ENCODE data around the gene CDC6.

The CDC6 gene

GRCh38 chr17:40310882-40311391 is 23.3 kb downstream of the CDC6 start:
- DNase-seq (ENCODE audit: low read depth in 2 of 2), result no peak

- no peak for DNase-seq (ENCODE audit: low read depth in 2 of 2)
Observed at GRCh38 chr17:40311575-40311974, 23.9 kb downstream of the CDC6 start.

DNA sequence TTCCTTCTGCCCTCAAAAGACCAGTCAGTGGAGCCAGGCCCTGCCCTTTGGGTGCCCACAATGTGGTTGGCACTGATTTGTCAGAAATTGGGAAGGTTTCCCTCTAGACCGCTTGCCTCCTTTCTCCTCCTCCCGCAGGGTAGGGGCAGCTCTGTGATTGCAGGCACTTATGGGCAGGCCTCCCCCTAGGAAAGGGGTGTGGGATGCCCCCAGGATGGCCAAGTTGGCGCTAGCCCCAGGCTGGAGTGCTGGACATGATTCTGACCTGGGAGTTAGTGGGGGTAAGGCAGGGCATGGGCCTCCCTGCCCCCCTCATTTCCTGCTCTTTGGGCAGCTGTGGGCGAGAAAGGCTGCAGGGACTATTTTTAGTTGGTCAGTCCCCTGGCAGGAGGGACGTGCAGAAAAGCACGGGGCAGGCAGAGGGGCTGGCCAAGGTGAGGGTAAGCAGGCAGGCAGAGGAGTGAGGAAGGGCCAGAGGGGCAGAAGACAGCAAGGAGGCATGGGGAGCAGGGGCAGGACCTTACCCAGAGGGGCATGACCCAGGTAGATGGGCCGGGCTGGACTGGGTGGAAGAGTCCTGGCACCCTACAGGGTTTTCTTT is 24.6 kb downstream of the CDC6 start:
- DNase-seq (ENCODE audit: low read depth in 2 of 2), result no peak

DNA sequence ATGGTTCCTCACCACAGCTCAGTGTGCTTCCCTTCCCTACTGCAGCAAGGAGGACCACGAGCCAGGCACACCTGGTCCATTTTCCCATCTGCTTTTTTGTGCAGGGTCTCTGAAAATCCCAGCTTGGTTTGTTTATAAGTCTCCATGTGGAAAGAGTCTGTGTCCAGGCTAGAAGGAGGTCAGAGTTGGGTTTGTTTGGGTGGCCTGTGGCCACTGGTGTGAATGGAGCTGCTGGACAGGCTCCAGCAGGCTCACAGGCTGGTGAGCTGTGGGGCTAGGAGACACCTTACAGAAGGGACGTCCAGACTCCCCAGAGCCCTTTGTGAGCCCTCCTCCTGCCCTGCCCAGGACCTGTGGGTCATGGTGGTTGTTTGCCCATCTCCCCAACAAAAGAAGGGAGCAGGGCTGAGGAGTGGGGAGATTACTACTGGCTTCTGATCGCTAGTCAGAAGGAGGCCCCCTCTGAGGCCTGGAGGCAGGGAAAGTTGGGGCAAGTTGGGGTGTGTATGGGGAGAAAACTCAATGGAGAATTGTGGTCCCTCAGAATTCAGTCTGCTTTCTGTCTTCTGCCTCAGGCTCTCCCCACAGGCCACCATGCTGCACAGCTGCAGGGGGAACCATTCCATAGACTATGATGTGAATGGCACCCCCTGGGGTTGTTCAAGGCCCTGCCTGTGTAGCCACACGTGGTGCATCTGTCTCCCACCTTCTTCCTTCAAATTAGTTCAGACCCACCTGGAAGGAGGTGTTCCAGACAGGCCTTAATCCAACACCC is 25.4 kb downstream of the CDC6 start:
- no peak for DNase-seq (ENCODE audit: low read depth in 2 of 2)

DNA sequence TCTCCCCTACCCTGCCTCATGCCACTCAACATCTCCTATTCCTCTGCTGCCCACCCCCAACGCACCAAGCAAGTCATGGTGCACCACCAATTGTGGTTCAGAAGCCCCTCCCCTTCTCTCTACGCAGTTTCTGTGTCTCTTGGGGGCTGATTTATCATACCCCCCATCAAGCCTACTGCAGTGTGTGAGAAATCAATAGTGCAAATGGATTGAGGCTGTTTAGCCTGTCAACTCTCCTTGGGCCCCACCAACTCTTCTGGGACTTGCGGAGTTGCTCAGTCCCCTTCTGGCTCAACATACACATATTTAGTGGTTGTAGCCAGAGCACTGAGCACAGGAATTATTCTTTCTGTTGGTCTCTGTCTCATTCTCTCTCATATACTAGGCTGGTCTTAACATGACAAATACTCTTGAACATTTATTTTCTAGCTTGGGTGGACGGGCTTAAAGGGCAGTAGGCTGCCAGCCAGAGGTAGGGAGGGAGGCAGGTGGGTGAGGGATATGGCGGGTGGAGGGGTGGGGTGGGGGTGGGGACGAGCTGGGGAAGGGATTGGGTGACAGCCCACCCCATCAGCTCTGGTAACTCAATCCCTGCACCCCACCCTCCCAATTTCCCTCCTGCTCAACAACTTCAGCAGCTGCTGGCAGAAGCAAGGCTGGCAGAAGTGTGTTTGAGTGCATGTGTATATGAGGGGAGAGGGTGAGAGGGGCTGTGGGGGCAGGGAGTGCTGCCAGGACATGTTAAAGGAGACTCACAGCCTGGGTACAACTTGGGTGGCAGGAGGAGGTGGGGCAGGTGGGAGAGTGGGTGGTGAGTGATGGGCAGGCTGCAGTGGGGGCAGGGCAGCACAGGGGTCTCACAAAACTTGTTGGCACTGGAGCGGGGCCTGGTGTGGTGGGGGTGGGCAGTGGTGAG is 26.2 kb downstream of the CDC6 start:
- DNase-seq (ENCODE audit: low read depth in 2 of 2), result no peak

DNA sequence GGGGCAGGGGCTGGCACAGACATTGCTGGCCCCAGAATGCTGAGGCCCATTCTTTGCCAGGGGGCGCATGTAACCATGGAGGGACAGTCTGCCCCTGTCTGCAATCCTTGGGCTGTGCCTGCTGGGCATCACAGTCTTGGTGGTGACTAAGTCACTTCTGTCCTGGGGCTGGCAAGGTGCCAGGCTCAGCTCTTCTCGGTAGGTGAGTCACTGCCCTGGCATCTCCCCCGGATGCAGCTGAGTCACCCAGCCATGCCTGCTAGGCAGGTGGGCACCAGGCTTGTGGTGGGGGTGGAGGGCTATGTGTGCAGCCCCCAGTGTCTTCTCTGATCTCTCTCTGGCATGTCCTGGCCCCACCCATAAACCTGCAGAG is 26.9 kb downstream of the CDC6 start:
- peak; percentile 76 to 87 for DNase-seq (ENCODE audit: low read depth in 2 of 2)

DNA sequence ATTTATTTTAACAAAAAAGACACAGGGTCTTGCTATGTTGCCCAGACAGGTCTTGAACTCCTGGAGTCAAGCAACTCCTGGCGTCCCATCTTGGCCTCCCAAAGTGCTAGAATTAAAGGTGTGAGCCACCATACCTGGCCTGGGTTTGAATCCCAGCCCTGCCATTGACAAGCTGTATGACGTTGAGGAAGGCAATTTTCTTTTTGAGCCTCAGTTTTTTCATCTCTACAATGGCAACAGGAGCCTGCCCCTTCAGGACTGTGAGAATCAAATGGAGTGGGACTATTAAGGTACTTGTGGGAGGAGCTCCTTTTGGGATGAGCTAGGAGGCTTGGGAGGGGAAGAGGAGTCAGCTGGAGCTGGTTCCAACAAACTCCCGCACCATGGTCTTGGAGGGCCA is 27.5 kb downstream of the CDC6 start:
- DNase-seq (ENCODE audit: low read depth in 2 of 2), result no peak

GRCh38 chr17:40315678-40316570 is 28.2 kb downstream of the CDC6 start:
- DNase-seq (ENCODE audit: low read depth in 2 of 2), result no peak

DNA sequence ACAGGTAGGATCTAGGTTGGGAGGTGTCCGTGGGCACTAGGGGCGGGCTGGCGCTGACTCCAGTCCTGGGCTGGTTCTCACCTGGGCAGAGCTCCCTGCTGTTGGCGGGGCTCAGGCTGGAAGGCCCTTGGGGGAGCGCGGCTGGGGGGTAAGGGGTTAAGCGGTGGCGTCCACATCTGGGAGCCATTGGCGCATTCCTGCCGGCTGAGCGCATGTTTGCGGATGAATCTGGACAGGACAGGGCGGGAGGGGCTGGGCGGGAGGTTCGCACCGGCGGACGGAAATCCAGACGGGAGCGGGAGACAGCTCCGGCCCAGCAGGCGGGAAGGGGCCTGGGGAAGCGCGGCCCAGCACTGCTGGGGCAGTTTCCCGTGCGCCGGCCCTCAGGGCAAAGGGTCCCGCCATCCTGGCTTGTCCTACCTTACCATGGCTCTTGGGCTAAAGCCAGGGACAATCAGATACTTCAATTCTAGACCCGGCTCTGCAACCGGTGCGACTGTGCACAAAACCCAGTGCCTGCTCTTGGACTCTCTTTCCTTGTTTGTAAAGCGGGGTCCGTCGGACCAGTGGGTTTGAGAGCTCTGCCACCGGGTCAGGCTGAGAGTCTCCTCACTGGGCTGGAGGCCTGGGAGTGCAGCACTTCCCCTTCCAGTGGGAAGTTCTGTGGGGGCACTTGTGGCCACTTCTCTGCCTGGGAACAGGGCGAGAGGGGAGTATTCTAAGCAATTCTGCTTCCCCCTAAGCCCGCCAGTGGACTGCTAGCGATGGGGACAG is 29.1 kb downstream of the CDC6 start:
- DNase-seq (ENCODE audit: low read depth in 2 of 2), result no peak

GRCh38 chr17:40317345-40317873 is 29.7 kb downstream of the CDC6 start:
- no peak for DNase-seq (ENCODE audit: low read depth in 2 of 2)

GRCh38 chr17:40317880-40318829 is 30.5 kb downstream of the CDC6 start:
- peak; percentile 79 to 89 for DNase-seq (ENCODE audit: low read depth in 2 of 2)

DNA sequence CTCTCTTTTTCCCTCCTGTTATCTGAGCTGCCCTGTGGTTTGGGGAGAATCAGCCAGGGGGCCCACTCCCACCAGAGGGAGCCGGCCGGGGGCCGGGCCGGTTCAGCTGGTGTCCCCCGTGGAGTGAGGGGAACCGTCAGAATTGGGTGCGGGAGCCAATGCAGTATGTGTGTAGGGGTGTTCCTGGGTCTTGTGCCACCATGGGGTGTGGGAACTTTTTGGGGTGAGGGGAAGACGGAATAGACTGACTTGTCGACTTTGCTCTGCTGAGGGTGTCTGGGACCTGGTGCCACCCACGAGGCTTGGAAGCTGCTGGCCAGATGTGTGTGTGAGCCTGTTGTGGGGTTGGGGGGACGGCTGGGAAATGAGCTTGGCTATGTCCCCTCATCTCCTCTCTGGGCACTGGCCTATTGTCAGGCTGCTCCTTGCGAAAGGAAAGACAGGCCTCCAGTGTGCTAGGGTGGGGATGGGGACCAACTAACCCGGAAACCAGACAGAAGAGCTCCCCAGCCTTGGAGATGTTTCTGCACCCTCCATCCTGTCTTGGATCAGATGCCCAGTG is 31.2 kb downstream of the CDC6 start:
- DNase-seq (ENCODE audit: low read depth in 2 of 2), result no peak

- DNase-seq (ENCODE audit: low read depth in 2 of 2), result peak; percentile 69 to 80
Observed at GRCh38 chr17:40319651-40320540, 32.2 kb downstream of the CDC6 start.

- DNase-seq (ENCODE audit: low read depth in 2 of 2), result no peak
Observed at GRCh38 chr17:40320756-40321523, 33.3 kb downstream of the CDC6 start.

GRCh38 chr17:40321524-40321929 is 33.8 kb downstream of the CDC6 start:
- no peak for DNase-seq (ENCODE audit: low read depth in 2 of 2)

- DNase-seq (ENCODE audit: low read depth in 2 of 2), result no peak
Observed at GRCh38 chr17:40321961-40322357, 34.3 kb downstream of the CDC6 start.

Data from stimulated activated CD8-positive, alpha-beta memory T cell treated with anti-CD3 and anti-CD28 coated beads, Interleukin-2, amount 100 ng/mL, for 1 hour (primary cell).